ENCODE results near the gene INPP5A.
A peak's percentile ranks its signal among the peaks of the same experiment; 100 is the strongest.

The INPP5A gene

DNA sequence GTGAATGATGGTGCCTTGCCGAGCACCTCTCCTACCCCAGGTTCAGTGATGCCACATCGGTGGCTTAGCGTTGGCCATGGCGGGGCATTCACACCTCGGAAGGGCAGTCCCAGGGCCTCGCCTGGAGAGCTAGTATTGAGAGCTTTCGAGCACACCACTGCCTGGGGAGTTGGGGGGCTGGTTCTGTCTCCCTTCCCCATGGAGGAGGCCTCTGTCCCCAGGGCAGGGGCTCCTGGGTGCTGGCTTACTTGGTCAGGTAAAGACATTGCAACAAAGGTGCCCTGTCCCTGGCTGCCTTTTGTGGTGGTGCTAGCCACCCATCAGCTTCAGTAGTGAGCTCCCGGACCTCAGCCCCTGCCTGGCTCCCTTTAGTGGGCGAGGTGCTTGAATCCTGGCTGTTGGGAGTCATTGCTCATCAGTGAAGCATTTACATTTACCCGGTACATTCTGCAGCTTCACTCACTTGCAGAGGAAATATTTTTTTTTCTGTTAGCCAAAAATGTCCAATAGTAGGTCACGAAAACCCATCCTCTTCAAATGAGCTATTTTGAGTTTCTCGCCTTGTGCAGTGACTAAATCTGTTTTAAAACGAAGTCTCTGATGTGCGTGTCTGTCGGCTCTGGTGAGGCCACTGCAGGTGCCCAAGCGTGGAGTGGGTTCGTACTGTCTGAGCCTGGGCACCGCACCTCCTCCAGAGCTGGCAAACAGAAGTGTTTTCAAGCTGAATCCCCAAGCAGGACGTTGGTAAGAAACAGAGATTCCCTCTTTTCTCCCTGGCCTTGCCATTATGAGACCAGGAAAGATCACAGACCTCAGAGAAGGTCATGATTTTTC, 95.5 kb downstream of the INPP5A start:
- DNase-seq = no peak

DNA sequence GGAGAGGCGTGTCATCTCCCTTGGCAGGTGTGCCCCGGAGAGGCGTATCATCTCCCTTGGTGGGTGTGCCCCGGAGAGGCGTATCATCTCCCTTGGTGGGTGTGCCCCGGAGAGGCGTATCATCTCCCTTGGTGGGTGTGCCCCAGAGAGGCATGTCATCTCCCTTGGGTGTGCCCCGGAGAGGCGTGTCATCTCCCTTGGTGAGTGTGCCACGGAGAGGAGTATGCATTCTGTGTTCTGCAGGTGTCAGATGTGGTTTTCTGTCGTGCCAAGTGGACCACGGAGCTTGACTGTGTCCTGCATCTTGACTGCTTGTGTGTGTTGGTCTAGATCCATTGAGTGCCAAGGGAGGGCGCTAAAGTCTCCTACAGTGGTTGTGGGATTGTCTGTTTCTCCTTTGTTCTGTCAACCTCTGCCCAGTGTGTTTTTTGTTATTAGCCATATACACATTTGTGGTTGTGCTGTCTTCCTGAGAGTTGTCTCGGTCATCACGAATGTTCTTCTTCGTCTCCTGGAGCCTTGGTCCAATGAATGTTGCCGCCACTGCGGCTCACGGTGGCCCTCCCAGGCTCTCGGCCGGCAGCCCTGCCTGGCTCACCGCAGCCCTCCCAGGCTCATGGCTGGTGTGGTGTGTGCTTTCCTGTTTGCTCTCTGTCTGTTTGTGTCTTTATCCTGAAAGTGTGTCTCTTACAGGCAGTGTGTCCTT, 96.8 kb downstream of the INPP5A start:
- no peak for DNase-seq

DNA sequence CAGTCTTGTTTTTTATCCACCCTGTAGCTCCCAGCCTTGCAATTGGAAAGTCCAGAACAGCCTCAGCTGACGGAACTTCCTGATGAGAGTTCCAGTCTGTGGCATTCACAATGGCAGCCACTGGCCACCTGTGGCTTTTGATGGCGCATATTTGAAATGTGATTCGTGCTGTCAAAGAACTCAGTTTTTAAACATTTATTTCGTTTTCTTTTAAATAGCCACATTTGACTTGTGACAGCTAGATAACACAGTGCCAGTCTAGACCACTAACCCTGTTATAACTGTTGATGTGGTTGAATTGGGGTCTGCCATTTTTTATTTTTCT, 97.3 kb downstream of the INPP5A start:
- DNase-seq = no peak

DNA sequence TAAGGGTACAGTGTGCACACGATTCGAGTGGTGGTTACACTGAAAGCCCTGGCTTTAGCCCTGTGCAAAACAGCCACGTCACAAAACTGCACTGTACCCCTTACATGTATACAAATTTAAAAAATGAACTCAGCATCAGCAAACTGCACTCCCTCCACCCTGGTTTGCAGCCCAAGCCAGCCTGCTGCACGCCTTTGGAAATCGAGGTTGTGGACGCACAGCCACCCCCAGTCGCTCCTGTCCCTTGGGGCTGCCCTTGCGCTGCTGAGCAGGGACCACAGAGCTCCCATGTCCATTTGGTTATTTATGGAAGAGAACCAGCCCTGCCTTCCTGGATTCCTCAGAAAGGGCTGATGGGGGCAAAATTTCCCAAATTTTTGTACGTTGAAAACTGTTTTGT, 98.8 kb downstream of the INPP5A start:
- no peak for DNase-seq

DNA sequence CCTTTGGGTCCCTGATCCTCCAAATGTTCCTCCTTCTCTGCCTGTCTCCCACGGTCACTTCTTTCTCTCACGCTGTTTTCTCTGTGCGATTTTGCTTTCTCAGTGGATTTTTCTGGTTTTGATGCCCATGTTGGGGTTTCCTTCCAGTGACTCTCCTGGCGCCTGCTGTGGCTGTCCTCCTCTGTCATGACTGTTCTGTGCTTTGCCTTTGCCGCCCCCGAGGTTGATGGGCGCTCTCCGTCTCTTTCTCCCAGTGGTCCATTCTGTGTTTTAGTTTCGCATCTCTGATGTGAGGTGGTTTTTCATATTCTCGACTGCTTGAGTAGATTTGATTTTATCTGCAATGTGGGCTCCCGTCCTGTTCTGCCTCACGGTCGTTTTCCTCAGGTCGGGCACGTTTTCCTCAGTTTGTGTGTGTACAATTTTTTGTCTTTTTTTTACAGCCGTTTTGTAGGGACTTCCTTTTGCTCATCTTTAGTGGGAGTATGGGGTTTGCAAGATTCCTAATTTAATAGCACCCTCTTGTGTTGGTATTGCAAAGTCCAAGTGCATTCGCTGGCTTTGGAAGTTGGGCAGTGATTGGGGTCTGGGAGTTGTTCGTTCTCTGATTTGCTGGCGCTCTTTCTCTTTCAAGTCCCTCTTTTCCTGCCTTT, 100.0 kb downstream of the INPP5A start:
- DNase-seq = peak; percentile 19

DNA sequence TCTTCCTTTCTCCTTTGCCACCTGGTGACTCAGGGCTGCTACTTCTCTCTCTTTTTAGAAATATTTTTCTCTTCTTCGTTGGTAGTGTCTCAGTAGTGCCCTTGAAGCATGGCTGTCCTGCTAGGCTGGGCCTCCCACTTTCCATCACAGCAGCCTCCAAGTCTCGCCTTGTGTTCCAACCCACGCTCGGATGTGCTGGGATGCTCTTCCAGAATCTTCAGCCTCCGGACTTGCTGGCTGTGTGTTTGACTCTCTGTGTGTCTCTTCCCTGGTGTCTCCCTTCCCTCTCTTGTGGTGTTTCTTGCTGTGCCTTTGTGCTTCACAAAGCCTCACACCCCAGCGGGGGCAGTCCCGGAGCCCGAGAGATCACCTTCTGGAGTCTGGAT, 100.5 kb downstream of the INPP5A start:
- no peak for DNase-seq

DNA sequence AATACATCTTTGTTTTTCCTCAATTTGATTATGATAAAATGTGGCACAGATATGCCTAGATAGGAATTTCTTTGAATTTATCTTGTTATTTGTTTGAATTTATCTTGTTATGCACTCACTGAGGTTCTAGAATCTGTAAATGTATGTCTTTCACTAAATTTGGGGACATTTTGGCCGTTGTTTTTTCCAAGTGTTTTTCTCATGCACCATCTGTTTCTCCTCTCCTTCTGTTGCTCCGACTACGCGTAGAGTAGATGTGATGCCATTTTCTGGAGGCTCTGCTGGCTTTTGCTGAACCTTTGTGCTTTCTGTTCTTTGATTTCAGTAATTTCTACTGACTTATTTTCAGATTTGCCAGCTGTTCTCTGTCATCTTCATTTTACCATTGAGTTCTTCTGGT, 101.9 kb downstream of the INPP5A start:
- DNase-seq = no peak

DNA sequence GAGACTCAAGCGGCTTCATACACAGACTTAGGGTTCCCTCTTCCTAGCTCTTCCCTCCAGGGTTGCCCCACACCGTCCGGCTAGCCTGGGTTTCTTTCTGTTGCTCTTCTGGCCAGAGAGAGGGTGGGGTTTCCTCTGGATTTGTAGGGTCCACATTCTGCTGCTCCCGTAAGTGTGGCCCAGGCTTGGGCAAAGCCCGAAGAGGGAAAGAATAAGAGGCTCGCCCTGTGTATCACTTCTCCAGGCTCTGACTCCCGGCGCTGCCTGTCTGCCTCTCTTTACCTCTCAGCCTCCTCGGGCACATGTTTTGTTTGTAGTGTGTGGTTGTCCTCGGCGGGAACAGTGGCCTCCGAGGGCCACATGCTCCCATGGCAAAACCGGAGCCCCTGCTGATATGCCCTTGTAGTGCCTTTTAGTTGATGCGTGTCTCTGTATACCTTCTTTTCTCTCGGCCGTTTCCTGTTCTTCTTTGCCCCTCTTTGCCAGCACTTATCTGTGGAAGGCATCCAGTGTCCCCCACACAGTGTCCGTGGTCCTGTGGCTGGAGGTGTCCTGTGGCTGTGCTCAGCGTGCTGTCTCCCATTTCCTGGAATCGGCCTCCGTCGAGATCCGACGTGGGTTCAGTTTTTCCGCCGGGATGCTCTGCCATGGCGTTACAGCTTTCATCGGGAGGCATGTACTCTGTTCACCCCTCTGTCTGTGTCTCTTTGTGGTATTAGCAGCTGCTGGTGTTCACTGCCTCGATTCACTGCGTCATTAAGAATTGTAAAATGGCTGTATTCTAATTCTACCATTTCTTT, 102.9 kb downstream of the INPP5A start:
- DNase-seq = no peak

DNA sequence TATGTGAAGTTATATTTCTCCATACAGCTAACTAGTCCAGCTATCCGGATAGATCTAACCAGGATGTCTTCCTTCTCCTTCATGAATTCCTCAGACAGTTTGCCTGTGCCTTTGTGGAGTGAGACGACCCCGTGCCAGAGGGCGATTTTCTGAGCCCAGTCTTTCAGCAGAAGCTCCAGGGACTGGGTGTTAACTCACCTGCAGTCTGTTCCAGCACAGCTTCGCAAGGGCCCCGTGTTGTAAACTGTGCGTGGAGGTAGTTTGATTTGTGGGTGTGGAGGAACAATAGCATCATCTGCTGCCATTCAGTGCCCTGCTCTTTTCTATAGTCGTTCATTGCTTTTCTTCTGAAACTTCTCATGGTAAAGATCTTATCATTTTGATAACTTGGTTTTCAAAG, 103.8 kb downstream of the INPP5A start:
- no peak for DNase-seq

DNA sequence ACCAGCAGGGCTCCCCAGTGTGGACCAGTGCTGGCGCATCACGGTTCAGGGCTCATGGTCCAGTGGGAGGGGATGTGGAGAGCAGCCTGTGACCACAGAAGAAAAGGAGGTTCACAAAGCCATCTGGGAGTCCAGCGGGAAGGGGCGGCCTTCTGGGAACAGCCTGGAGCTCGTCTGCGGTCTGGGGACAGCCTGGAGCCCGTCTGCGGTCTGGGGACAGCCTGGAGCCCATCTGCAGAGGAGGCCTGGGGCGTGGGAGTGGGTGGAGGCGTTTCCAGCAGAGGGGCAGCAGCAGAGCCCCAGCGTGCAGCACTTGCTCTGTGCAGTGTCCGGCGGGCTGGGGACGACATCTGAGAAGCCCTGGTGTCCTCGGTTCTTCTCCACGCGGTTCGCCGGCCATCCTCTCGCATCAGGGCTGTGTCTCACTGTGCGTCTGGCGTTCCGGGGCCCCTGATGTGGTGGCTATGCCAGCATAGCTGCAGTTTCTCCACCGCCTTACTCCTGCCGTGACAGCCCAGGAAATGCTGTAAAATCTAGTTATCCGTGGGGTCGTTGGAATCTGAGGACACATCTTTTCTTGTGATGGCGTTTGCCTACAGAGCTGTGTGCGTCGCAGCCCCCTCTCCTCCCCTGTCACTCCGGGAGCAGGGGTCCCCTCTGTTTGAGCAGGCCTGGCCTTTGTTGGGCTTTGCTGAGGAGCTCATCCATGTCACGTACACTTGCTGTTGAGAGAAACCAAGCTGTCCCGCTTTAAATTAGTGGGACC, 104.6 kb downstream of the INPP5A start:
- DNase-seq = no peak

DNA sequence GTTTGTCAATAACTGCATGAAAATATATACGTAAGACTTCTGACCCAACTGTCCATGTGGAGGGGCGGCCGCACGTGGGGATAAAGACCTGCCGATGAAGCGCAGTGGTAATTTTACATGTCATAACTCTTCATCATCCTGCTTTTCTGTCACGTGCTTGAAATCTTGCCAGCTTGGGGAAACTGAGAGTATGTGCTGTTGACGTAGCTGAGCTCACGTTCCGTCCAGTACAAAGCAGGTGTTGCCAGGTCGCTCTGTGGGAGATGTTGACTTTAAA, 105.1 kb downstream of the INPP5A start:
- no peak for DNase-seq

DNA sequence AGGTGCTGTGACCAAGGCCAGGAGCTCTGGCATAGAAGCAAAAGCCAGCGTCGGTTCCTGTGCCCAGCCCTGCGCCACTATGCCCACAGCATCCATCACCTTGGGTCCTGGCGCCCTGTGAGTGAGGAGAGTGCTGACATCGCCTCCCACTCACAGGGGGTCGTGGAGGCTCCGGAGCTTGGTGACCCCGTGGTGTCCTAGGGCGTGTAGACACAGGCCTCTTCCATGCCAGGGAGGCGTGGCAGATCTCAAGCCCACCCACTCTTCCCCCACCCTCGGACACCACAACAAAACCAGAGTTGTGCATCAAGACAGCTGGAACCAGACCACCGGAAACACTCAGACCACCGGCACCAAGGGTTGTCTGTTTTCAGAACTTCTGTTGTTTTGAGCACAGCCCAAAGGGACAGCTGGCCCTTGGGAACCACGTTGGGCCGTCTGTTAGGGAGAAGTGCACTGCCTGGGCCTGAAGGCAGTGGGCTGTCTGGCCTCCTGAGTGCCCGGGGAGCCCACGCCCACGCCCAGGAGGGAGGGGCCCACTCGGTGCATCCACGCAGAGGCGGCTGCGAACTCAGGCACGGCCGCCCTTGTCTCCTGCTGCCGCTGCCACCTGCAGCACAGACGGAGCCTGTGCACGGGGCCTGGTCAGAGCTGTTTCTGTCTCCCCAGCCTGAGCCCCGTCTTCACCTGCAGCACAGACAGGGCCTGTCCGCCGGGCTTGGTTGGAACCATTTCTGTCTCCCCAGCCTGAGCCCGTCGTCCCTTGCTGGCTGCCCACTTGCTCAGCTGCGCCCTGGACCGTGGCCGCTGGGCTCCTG, 106.3 kb downstream of the INPP5A start:
- DNase-seq = no peak

DNA sequence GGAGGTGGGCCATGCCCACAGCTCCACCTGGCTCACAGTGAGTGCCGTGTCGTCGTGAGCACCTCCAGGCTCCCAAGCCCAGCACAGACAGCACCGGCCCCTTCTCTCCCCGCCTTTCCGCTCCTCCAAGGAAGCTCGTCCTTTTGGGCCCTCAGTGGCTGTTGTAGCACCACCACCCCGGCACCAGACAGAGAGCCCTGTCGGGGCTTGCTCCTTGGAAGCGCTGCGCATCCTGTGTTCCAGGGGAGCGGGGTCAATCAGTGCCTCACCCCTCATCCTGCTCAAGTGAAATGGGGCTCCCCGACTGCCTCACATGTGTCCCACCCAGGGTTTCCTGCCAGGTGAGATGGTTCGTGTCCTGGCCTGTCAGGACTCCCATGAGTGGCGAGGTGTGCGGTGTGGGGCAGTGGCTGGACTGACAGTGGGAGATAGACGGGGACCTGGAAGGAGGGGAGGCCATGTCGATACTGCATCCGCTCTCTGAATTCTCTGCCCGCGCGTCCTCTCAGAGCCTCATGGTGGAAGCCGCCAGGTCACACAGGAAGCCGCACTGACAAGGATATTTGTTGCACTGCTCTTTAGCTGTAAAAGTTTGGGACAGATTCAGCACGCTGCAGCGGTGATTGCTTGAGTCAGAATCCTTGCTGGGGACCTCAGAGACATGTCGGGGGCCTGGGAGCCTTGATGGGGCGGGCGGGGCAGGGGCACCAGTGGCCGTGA, 107.1 kb downstream of the INPP5A start:
- DNase-seq = no peak

DNA sequence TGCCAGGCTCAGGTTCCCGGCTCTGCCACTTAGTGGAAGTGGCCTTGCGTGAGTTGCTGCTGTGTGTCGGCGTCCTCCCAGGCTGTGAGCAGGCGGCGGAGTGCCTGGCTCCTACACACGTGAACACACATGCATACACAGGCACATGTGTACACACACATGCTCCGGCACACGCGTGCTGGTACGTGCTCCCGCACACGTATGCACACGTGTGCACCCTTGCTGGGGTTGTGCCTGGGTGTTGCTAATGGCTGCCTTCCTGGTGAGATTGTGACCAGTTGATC, 107.6 kb downstream of the INPP5A start:
- DNase-seq = no peak

DNA sequence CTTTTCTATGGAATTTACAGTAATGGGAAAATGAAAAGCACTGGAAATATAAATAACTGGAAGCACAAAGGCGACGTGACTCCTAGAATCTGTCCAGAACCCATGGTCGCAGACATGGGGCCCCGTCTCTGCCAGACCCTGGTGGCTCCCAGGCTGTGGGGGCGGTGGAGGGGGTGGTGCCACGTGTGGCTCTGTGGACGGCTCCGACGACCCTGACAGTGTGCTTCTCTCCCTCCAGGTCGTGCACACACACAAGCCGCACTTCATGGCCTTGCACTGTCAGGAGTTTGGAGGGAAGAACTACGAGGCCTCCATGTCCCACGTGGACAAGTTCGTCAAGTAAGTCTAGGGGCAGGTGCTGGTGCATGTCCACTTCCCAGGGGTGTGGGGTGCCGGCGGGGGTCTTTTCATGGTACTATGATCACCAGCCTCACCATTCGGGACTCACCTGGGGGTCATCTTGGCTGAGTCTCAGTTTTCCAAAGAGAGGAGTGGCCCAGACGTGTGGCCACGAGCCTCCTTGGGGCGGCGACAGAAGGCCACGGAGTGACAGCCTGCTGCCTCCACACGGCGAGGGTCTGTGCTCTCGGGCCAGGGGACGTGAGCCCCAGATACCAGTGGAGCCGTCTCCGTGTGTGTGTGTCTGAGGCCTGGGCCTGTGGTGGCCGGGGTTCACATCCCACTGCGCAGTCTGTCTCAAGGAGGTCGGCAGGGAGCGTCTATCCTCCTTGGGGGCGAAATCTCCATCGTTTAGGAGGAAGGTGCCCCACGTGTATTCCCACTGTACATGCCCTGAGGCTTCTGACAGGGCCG, 108.2 kb downstream of the INPP5A start:
- no peak for DNase-seq

DNA sequence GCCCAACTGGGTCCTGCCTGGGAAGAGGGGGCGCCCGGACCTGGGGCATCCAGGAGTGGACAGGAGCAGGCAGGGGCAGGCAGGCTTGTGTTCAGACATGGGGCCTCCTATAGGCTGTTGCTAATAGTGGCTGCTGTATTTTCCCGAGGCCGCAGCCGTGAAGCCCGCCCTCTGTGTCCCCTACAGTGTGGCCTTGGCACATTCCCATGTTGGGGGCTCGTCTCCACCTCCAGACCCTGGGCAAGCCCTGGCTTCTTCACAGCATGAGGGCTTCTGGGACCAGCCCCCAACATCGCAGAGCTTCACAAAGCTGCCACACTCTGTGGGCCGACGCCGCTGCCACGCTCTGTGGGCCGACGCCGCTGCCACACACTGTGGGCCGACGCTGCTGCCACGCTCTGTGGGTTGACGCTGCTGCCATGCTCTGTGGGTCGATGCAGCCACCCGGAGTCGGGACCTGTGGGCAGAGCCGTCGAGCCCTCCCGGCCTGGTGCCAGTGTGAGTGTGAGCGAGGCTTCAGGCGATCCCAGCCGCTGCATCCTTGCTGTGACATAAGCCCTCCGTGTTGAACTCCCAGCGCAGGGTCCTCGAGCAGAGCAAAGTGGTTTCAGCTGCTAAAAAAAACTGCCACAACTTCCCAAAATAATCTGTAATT, 109.0 kb downstream of the INPP5A start:
- DNase-seq = no peak

DNA sequence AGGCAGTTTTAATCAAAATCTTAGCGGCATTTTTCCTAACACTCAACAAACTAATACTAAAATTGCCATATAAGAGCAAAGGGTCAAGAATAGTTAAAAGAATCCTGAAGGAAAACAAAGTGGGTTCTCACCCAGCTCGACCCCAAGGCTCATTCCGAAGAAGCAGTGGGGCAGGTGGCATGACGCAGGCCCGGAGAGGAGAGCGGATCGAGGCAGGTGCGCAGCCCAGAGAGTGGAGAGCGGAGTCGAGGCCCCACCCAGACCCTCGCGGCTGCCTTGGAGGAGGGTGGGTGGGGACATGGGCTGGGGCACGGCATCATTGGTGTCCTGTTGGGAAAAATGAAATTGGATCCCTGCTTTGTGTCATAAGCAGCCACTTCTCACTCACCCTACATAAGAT, 109.8 kb downstream of the INPP5A start:
- peak; percentile 12 for DNase-seq

DNA sequence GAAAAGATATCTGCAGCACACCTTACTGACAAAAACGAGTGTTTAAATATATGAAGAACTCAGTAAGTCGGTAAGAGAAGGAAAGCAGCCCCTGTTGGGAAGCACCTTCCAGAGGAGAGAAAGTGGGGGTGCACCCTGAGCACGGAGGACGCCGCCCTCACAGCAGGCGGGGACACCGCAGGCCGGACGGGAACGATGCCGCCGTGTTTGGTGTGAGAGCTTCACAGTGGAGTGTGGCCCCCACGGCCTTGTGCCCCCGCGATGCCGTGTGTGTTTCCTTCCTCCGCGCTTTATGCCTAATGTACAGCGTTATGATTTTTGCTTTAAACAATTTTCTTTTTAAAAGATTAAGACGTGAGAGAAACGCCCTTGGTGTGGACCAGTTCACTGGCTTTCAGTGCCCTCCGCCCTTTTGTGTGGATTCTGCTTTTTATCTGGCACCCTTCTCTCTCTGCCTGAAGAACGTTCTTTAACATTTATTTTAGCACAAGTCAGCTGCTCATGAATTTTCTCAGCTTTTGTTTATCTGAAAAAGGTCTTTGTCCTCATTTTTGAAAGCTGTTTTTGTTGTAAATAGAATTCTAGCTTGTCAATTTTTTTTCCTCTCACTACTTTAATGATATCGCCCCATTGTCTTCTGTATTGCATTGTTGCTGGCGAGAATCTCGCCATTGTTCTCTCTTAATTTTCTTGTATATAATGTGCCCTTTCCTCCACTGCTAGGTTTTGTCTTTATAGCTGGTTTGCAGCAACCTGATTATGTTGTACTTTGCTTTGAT, 110.7 kb downstream of the INPP5A start:
- no peak for DNase-seq

DNA sequence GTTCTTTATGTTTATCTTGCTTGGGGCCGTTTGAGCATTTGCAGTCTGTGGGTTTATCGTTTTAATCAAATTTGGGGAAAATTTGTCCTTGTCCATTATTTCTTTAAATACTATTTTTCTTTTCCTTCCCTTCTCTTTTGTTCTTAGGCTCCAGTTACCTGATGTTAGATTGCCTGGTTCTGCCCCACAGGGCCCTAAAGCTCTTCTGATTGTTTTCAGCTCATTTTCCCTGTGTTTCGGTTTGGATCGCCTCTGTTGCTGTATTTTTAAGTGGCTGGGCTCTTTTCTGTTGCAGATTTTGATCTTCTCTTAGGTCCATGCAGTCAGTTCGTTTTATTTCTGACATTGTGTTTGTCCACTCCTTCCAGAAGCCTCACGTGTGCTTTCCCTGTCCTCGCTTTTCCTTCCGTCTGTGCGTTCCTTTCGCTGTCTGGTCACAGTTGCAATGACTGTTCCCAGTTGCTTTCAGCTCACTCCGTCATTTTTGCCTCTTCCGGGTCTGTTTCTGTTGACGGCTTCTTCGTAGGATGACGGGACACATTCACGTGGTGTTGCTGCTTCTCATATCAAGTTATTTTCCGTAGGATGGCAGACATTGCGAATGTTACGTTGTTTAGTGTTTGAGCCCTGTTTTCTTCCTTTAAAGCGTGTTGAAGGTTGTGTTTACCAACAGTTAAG, 111.4 kb downstream of the INPP5A start:
- no peak for DNase-seq

All from NCI-H2107 (cell line).